Measurements from ENCODE around the gene CD59. TPM values are rescaled to one million over a fixed set of nuclear protein-coding genes. Genes with fewer than 3 reads are reported as not detected.
A peak's percentile ranks its signal among the peaks of the same experiment; 100 is the strongest.

The CD59 gene
- total and polyA plus RNA-seq, 9 of the 15 experiments (the other 6 are each of a cell fraction or from before 2014, with no cell fraction given), result 38.1 to 338 (median 173) TPM

DNA sequence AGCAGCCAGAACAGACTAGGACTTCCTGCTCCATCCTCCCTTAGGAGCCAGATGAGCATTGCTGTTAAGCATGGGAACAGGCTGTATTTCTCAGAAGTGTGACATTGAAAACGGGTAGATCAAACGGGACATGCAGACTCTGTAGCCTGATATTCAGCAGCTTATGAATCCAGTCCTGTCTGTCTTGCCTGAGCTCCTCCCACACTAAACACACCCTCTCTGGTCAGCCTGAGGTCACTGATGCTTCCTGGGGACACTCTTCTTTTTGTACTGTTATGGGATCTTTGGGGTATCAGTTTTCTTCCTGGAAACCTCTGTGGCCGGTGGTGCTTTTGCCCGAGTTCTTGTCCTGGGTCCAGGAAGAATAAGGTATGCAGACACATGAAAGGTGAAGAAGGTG is 71.4 kb downstream of the CD59 start:
- ATAC-seq (no peak), FAIRE-seq (peak; percentile 6), DNase-seq (ENCODE audit: extremely low read depth in 1 of 4, low spot score in 3 of 4) (no peak)
- 2% methylated on average over 4 of the region's 4 CpGs for WGBS (ENCODE audit: insufficient coverage, low coverage, missing lambda C conversion rate)
- no peak overlapping the region for H3K4me2 ChIP-seq (ENCODE audit: insufficient read depth, low read length)
- ChIA-PET CTCF (ENCODE audit: low intra/inter-chr PET ratio) (no interaction called here), POLR2A (interaction anchor here (0.6 kb wide), 1 partner anchor 1373 kb away, joined by 3 read pairs; no protein-coding TSS in a partner anchor)
- H3K36me3 ChIP-seq (ENCODE audit: control insufficient read depth, insufficient read depth, low read length), result no peaks in the 10 kb centered on the region
- H2AFZ ChIP-seq (ENCODE audit: low read depth, low read length), result no peak overlapping the region
- 0 out of 2 replicates have a peak, but pooled peaks cover 5% of the 10 kb centered on the region for H4K20me1 ChIP-seq (replicated peaks; ENCODE audit: control insufficient read depth, insufficient read depth, low read length)
- H3K27me3 ChIP-seq (ENCODE audit: control insufficient read depth in 2 of 2, insufficient read depth in 2 of 2, low read length in 2 of 2), result peaks cover 25 to 53% of the 10 kb centered on the region in 2 experiments; a peak in 4 of 5 replicates
- intact Hi-C loops (cut with micrococcal nuclease) (no loop called here), in situ Hi-C loops (cut with MboI) (no loop called here)
- H3K9ac ChIP-seq (ENCODE audit: insufficient read depth in 1 of 2, low read depth in 2 of 2, low read length in 2 of 2), result no peak overlapping the region
- peaks cover 0 to 3% of the 10 kb centered on the region in 2 experiments; a peak in 1 of 5 replicates for H3K4me1 ChIP-seq (replicated peaks in 1 of 2; ENCODE audit: control insufficient read depth in 2 of 2, insufficient read depth in 2 of 2, low read length in 2 of 2)
- no peak overlapping the region for H3K27ac ChIP-seq (ENCODE audit: extremely low read depth, low read depth, low read length)
- no peaks in the 10 kb centered on the region for H3K79me2 ChIP-seq (ENCODE audit: control insufficient read depth, insufficient read depth, low read length)
- no TSS peak for BruUV-seq (replicated peaks)
- H3K4me3 ChIP-seq, result no peak overlapping the region
- no peaks in the 10 kb centered on the region for H3K9me3 ChIP-seq (replicated peaks; ENCODE audit: control insufficient read depth, insufficient read depth, low read depth, low read length)
- H3K9me1 ChIP-seq (ENCODE audit: control insufficient read depth, insufficient read depth, low read length), result no peaks in the 10 kb centered on the region
- TF ChIP-seq, protein P1, sequence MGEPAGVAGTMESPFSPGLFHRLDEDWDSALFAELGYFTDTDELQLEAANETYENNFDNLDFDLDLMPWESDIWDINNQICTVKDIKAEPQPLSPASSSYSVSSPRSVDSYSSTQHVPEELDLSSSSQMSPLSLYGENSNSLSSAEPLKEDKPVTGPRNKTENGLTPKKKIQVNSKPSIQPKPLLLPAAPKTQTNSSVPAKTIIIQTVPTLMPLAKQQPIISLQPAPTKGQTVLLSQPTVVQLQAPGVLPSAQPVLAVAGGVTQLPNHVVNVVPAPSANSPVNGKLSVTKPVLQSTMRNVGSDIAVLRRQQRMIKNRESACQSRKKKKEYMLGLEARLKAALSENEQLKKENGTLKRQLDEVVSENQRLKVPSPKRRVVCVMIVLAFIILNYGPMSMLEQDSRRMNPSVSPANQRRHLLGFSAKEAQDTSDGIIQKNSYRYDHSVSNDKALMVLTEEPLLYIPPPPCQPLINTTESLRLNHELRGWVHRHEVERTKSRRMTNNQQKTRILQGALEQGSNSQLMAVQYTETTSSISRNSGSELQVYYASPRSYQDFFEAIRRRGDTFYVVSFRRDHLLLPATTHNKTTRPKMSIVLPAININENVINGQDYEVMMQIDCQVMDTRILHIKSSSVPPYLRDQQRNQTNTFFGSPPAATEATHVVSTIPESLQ (CRISPR knock-in tag; IDR thresholded peaks at IDR 0.05), result no peak
- no peak for TF ChIP-seq POLR3A (IDR thresholded peaks at IDR 0.05; ENCODE audit: borderline replicate concordance, extremely low read depth, insufficient read depth, insufficient read length)
- no peak for TF ChIP-seq HNRNPLL (IDR thresholded peaks at IDR 0.05; ENCODE audit: low read depth, low read length, poor library complexity, severe bottlenecking)
- TF ChIP-seq BRD4 (IDR thresholded peaks at IDR 0.05), result no peak
- TF ChIP-seq ZNF197 (CRISPR knock-in tag; IDR thresholded peaks at IDR 0.05; ENCODE audit: low read depth), result no peak
- TF ChIP-seq ZNF239 (CRISPR knock-in tag; IDR thresholded peaks at IDR 0.05), result no peak
- no peak for TF ChIP-seq ZNF347 (CRISPR knock-in tag; IDR thresholded peaks at IDR 0.05; ENCODE audit: low read depth)
- TF ChIP-seq TEAD4 (IDR thresholded peaks at IDR 0.05; ENCODE audit: low read length), result no peak
- TF ChIP-seq TEAD4 (CRISPR knock-in tag; IDR thresholded peaks at IDR 0.05; ENCODE audit: borderline replicate concordance), result no peak
- no peak for TF ChIP-seq PPARD (CRISPR knock-in tag; IDR thresholded peaks at IDR 0.05)
- TF ChIP-seq SIN3B (IDR thresholded peaks at IDR 0.05; ENCODE audit: low read depth), result no peak
- TF ChIP-seq, protein P2, sequence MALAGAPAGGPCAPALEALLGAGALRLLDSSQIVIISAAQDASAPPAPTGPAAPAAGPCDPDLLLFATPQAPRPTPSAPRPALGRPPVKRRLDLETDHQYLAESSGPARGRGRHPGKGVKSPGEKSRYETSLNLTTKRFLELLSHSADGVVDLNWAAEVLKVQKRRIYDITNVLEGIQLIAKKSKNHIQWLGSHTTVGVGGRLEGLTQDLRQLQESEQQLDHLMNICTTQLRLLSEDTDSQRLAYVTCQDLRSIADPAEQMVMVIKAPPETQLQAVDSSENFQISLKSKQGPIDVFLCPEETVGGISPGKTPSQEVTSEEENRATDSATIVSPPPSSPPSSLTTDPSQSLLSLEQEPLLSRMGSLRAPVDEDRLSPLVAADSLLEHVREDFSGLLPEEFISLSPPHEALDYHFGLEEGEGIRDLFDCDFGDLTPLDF (CRISPR knock-in tag; IDR thresholded peaks at IDR 0.05), result no peak
- TF ChIP-seq, protein P3, sequence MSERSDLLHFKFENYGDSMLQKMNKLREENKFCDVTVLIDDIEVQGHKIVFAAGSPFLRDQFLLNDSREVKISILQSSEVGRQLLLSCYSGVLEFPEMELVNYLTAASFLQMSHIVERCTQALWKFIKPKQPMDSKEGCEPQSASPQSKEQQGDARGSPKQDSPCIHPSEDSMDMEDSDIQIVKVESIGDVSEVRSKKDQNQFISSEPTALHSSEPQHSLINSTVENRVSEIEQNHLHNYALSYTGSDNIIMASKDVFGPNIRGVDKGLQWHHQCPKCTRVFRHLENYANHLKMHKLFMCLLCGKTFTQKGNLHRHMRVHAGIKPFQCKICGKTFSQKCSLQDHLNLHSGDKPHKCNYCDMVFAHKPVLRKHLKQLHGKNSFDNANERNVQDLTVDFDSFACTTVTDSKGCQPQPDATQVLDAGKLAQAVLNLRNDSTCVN (CRISPR knock-in tag; IDR thresholded peaks at IDR 0.05), result no peak
- TF ChIP-seq, protein P4, sequence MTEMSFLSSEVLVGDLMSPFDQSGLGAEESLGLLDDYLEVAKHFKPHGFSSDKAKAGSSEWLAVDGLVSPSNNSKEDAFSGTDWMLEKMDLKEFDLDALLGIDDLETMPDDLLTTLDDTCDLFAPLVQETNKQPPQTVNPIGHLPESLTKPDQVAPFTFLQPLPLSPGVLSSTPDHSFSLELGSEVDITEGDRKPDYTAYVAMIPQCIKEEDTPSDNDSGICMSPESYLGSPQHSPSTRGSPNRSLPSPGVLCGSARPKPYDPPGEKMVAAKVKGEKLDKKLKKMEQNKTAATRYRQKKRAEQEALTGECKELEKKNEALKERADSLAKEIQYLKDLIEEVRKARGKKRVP (CRISPR knock-in tag; IDR thresholded peaks at IDR 0.05), result no peak
- no peak for TF ChIP-seq MEF2D (tag; conservative IDR thresholded peaks at IDR 0.05; ENCODE audit: low read depth)
- TF ChIP-seq ZNF184 (CRISPR knock-in tag; IDR thresholded peaks at IDR 0.05), result no peak
- TF ChIP-seq, protein P5, sequence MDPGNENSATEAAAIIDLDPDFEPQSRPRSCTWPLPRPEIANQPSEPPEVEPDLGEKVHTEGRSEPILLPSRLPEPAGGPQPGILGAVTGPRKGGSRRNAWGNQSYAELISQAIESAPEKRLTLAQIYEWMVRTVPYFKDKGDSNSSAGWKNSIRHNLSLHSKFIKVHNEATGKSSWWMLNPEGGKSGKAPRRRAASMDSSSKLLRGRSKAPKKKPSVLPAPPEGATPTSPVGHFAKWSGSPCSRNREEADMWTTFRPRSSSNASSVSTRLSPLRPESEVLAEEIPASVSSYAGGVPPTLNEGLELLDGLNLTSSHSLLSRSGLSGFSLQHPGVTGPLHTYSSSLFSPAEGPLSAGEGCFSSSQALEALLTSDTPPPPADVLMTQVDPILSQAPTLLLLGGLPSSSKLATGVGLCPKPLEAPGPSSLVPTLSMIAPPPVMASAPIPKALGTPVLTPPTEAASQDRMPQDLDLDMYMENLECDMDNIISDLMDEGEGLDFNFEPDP (CRISPR knock-in tag; IDR thresholded peaks at IDR 0.05), result no peak

Data from K562 (cell line).